Measurements from ENCODE around the gene LSM10. TPM values are rescaled to one million over a fixed set of nuclear protein-coding genes. Genes with fewer than 3 reads are reported as not detected.

The LSM10 gene
- total RNA-seq, 1 donor from 2014 or later = 45.2 TPM

- no peak for TF ChIP-seq POLR2A (IDR thresholded peaks at IDR 0.05)
- TF ChIP-seq CTCF (IDR thresholded peaks at IDR 0.05) = no peak
- TF ChIP-seq POLR2AphosphoS5 (IDR thresholded peaks at IDR 0.05; ENCODE audit: insufficient read depth in 1 of 2, low read depth in 1 of 2) = no peak
- intact Hi-C loops (cut with DNase I) = no loop called here
- Histone ChIP-seq H3K4me3 (no peak overlapping the region), H3K36me3 (peaks cover 0 to 53% of the 10 kb centered on the region in 2 donors), H3K9me3 (no peaks in the 10 kb centered on the region), H3K4me1 (peaks cover 43% of the 10 kb centered on the region), H3K27ac (no peak overlapping the region), H3K27me3 (no peaks in the 10 kb centered on the region)
- no peak for DNase-seq (ENCODE audit: extremely low spot score in 2 of 2)
Observed at GRCh38 chr1:36354486-36354885, 43.2 kb downstream of the LSM10 start.

- Histone ChIP-seq H3K9me3 (no peaks in the 10 kb centered on the region), H3K4me1 (peaks cover 46% of the 10 kb centered on the region), H3K36me3 (peaks cover 0 to 45% of the 10 kb centered on the region in 2 donors), H3K27ac (no peak overlapping the region), H3K4me3 (no peak overlapping the region), H3K27me3 (no peaks in the 10 kb centered on the region)
- TF ChIP-seq CTCF (IDR thresholded peaks at IDR 0.05) (no peak), POLR2AphosphoS5 (IDR thresholded peaks at IDR 0.05; ENCODE audit: insufficient read depth in 1 of 2, low read depth in 1 of 2) (no peak), POLR2A (IDR thresholded peaks at IDR 0.05) (no peak)
- DNase-seq (ENCODE audit: extremely low spot score in 2 of 2) = no peak
- intact Hi-C loops (cut with DNase I) = no loop called here
Observed at GRCh38 chr1:36352910-36353878, 44.5 kb downstream of the LSM10 start.

GRCh38 chr1:36352125-36352909, 45.4 kb downstream of the LSM10 start:
- Histone ChIP-seq H3K4me1 (peaks cover 46% of the 10 kb centered on the region), H3K9me3 (no peaks in the 10 kb centered on the region), H3K36me3 (peaks cover 0 to 43% of the 10 kb centered on the region in 2 donors), H3K27ac (peak overlapping the region; percentile 80), H3K4me3 (no peak overlapping the region), H3K27me3 (no peaks in the 10 kb centered on the region)
- no peak for DNase-seq (ENCODE audit: extremely low spot score in 2 of 2)
- TF ChIP-seq POLR2A (IDR thresholded peaks at IDR 0.05) (no peak), CTCF (IDR thresholded peaks at IDR 0.05) (no peak), POLR2AphosphoS5 (IDR thresholded peaks at IDR 0.05; ENCODE audit: insufficient read depth in 1 of 2, low read depth in 1 of 2) (no peak)
- intact Hi-C loops (cut with DNase I) = no loop called here

- DNase-seq (ENCODE audit: extremely low spot score in 2 of 2) = no peak
- intact Hi-C loops (cut with DNase I) = no loop called here
- H3K4me3 ChIP-seq = peak overlapping the region in 1 of 2 donors; percentile 8
- H3K27ac ChIP-seq = peak overlapping the region; percentile 80
- no peaks in the 10 kb centered on the region for H3K9me3 ChIP-seq
- H3K27me3 ChIP-seq = no peaks in the 10 kb centered on the region
- peaks cover 0 to 48% of the 10 kb centered on the region in 2 donors for H3K36me3 ChIP-seq
- TF ChIP-seq POLR2AphosphoS5 (IDR thresholded peaks at IDR 0.05; ENCODE audit: insufficient read depth in 1 of 2, low read depth in 1 of 2) (no peak), POLR2A (IDR thresholded peaks at IDR 0.05) (no peak), CTCF (IDR thresholded peaks at IDR 0.05) (no peak)
- H3K4me1 ChIP-seq = peaks cover 46% of the 10 kb centered on the region
Observed at GRCh38 chr1:36351227-36351977, 46.3 kb downstream of the LSM10 start.

All from vagina (tissue), 2 donors.